Parathyroid adenoma (tissue), 2 donors: ENCODE results near the gene MND1.
A peak's percentile ranks its signal among the peaks of the same experiment; 100 is the strongest.

ENCODE experiments used
- H2AFZ ChIP-seq: fragments of 300-600 bp; sonication (generic); one replicate; pipeline ENCODE4 v1.7.0; 2017; ENCODE audit warnings: antibody characterized with exemption, mild to moderate bottlenecking
- H3K27ac ChIP-seq: fragments of 300-600 bp; sonication (generic); one replicate; pipeline ENCODE4 v1.7.0; 2017
- H3K27me3 ChIP-seq: fragments of 300-600 bp; sonication (generic); one replicate; pipeline ENCODE4 v1.7.0; 2017; ENCODE audit warnings: low read length; ENCODE audit not compliant: control insufficient read depth, insufficient read depth
- H3K36me3 ChIP-seq: fragments of 300-600 bp; sonication (generic); one replicate; pipeline ENCODE4 v1.7.0; 2017; ENCODE audit warnings: low read length; ENCODE audit not compliant: control insufficient read depth, insufficient read depth
- H3K4me1 ChIP-seq: fragments of 300-600 bp; sonication (generic); one replicate; pipeline ENCODE4 v1.7.0; 2017; ENCODE audit warnings: control low read depth
- H3K4me2 ChIP-seq: fragments of 300-600 bp; sonication (generic); one replicate; pipeline ENCODE4 v1.7.0; 2017; ENCODE audit warnings: low read length
- H3K4me3 ChIP-seq: fragments of 300-600 bp; sonication (generic); one replicate; pipeline ENCODE4 v1.7.0; 2017; ENCODE audit warnings: low read depth, low read length
- H3K79me2 ChIP-seq: fragments of 300-600 bp; sonication (generic); one replicate; pipeline ENCODE4 v1.7.0; 2017; ENCODE audit warnings: control low read depth
- H3K9ac ChIP-seq: fragments of 300-600 bp; sonication (generic); one replicate; pipeline ENCODE4 v1.7.0; 2017; ENCODE audit warnings: mild to moderate bottlenecking
- H3K9me3 ChIP-seq: fragments of 300-600 bp; sonication (generic); one replicate; pipeline ENCODE4 v1.7.0; 2017; ENCODE audit warnings: low read length; ENCODE audit not compliant: control insufficient read depth
- TF ChIP-seq, protein P1 (sequence below): fragments of 300-600 bp; sonication (generic); IDR thresholded peaks from one replicate; pipeline ENCODE4 v1.7.0; 2017; ENCODE audit warnings: antibody characterized with exemption, mild to moderate bottlenecking
- donor health status: primary hyperparathyroidism.

MND1 gene

DNA sequence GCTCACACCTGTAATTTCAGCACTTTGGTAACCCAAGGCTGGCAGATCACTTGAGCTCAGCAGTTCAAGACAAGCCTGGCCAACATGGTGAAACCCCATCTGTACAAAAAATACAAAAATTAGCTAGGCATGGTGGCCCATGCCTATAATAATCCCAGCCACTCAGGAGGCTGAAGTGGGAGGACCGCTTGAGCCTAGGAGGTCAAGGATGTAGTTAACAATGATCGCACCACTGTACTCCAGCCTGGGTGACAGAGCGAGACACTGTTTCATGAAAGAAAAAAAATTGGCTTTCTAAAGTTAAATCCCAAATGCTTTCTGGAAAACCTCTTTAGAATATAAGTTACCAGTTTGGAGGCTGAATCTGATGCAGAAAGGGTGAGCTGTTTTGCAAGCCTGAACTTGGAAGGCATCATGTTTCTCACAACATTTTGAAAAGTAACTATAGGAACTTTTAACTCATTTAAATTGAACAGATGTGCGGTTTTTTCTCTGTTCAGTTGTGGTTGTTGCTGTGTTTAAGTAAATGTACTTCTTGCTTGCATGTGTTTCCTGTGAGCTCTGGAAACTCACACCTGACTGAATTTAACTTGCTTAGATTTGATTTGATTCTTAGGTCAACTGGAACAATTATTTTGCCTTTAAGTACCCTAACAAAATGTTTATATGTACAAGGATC, 81.9 kb downstream of the MND1 start:
- H3K4me2 ChIP-seq, result no peak overlapping the region
- no peak overlapping the region for H2AFZ ChIP-seq
- no peak overlapping the region for H3K27ac ChIP-seq
- TF ChIP-seq, protein P1, sequence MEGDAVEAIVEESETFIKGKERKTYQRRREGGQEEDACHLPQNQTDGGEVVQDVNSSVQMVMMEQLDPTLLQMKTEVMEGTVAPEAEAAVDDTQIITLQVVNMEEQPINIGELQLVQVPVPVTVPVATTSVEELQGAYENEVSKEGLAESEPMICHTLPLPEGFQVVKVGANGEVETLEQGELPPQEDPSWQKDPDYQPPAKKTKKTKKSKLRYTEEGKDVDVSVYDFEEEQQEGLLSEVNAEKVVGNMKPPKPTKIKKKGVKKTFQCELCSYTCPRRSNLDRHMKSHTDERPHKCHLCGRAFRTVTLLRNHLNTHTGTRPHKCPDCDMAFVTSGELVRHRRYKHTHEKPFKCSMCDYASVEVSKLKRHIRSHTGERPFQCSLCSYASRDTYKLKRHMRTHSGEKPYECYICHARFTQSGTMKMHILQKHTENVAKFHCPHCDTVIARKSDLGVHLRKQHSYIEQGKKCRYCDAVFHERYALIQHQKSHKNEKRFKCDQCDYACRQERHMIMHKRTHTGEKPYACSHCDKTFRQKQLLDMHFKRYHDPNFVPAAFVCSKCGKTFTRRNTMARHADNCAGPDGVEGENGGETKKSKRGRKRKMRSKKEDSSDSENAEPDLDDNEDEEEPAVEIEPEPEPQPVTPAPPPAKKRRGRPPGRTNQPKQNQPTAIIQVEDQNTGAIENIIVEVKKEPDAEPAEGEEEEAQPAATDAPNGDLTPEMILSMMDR, result no peak
- H3K27me3 ChIP-seq, result no peaks in the 10 kb centered on the region
- no peaks in the 10 kb centered on the region for H3K4me1 ChIP-seq
- no peaks in the 10 kb centered on the region for H3K79me2 ChIP-seq
- H3K36me3 ChIP-seq, result no peaks in the 10 kb centered on the region
- no peak overlapping the region for H3K4me3 ChIP-seq
- no peaks in the 10 kb centered on the region for H3K9me3 ChIP-seq
- no peak overlapping the region for H3K9ac ChIP-seq

DNA sequence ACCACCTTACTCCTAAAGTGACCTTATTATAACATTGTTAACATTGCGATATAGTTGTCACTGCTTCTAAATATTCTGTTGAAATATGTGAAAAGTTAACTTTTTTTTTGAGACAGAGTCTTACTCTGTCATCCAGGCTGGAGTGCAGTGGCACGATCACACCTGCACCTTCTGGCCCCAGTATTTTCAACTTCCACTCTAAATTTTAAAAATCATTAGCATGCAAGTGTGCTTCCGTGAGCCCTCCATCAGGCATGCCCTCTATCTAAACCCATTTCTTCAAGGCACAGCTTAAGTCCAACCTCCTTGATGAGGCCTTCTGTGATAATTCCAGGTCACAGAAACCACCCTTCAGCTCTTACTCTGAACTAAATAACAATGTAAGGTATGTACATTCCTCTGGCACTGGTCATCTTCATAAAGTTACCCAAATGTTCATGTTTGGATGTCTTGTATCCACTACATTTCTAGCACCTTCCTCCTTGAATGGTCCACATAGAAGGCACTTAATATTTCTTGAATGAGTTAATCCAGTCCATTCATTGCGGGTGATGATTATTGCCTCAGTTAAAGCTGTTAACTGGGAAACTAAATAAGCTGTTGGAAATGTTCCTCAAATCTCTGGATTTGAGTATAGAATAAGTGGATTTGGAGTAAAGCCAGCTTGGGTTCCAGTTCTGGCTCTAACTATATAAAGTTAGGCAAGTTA, 83.0 kb downstream of the MND1 start:
- Histone ChIP-seq H3K27ac (no peak overlapping the region), H3K4me2 (no peak overlapping the region), H3K9ac (no peak overlapping the region), H3K27me3 (no peaks in the 10 kb centered on the region), H3K4me1 (no peaks in the 10 kb centered on the region), H2AFZ (no peak overlapping the region), H3K9me3 (no peaks in the 10 kb centered on the region), H3K4me3 (no peak overlapping the region), H3K36me3 (no peaks in the 10 kb centered on the region), H3K79me2 (no peaks in the 10 kb centered on the region)
- TF ChIP-seq, protein P1, result no peak

DNA sequence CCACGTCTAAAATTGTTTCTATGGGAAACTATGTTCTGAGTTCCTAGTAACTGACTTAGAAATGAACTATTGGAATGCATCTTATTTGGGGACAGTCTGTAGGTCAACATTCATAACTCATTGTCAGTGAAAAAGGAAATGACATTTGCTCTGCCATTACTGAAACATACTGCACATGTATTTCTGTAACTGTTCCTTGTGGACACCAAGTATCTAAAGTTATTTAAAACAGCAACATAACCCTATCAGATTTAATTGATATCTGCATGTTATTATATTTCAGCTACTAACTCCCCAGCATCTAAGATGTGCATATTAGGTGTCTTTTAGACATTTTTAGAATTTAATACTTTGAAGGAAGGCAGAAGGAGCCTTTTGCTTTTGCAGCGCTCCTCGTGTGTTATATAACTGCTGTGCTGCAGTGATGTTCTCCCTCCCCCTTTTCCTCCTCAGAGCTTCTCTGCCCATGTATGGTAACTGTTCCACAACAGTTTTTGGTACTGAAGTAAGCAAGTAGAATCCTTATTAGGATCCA, 84.5 kb downstream of the MND1 start:
- Histone ChIP-seq H2AFZ (no peak overlapping the region), H3K4me1 (no peaks in the 10 kb centered on the region), H3K27me3 (no peaks in the 10 kb centered on the region), H3K36me3 (no peaks in the 10 kb centered on the region), H3K79me2 (no peaks in the 10 kb centered on the region), H3K27ac (no peak overlapping the region), H3K4me3 (no peak overlapping the region), H3K4me2 (no peak overlapping the region), H3K9me3 (no peaks in the 10 kb centered on the region), H3K9ac (no peak overlapping the region)
- TF ChIP-seq, protein P1, result no peak

DNA sequence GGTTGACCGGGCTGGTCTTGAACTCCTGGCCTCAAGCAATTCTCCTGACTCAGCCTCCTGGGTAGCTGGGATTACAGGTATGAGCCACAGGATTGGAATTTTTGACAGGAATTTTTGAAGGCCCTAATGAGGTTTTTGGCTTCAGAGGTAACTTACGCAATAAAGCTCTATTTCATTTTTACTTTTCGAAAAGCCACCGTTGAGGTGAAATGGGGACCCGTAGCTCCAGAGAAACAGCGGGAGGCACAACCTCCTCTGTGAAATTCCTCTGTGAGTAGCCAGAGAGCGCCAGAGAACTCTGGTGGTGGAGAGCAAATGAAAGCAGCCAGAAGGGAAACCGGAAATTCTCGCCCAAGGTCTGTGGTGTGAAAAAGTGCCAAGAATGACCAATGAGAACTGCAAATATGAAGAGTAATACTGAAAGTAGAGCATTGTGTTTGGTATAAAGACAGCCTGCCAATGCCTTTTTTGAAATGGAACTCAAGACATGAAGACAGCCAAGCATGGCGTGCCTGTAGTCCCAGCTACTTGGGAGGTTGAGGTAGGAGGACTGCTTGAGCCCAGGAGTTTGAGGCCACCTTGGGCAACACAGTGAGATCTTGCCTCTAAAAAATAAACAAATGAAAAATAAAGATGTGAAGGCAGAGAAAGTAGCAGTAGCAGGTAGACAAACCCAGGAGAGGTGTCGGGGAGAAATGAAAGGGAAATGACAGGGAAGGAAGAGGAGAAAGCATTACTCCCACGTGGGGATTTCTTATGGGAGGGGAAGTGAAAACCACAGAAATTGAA, 88.7 kb downstream of the MND1 start:
- H2AFZ ChIP-seq, result peak overlapping the region; percentile 33
- H3K4me2 ChIP-seq, result no peak overlapping the region
- no peaks in the 10 kb centered on the region for H3K36me3 ChIP-seq
- no peak overlapping the region for H3K9ac ChIP-seq
- no peak overlapping the region for H3K4me3 ChIP-seq
- no peaks in the 10 kb centered on the region for H3K9me3 ChIP-seq
- no peaks in the 10 kb centered on the region for H3K79me2 ChIP-seq
- no peaks in the 10 kb centered on the region for H3K4me1 ChIP-seq
- TF ChIP-seq, protein P1, result peak; percentile 39
- H3K27me3 ChIP-seq, result no peaks in the 10 kb centered on the region
- no peak overlapping the region for H3K27ac ChIP-seq
